ENCODE data around the gene CAMK2N1. TPM values are rescaled to one million over a fixed set of nuclear protein-coding genes. Genes with fewer than 3 reads are reported as not detected.

CAMK2N1 gene
- polyA plus RNA-seq, 1 donor from 2014 or later: 67.1 TPM

DNA sequence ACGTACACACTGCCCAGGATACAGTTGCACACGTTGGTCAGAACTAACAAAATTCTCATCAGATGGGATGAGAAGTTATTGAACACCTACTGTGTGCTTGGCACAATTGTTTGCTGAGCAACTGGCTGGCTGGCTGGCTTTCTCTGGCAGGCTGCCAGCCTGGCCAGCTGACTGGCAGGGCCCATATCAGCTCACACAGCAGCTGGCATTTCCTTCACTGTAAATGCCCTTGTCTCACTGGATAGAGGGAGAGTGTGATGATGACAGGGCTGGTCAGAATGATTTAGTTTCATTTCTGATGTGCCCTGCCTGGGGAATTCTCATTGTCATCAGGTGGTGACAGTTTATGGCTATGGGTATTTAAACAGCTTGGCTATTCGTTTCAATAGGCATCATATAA, 15.8 kb downstream of the CAMK2N1 start:
- H3K9me2 ChIP-seq (ENCODE audit: insufficient read depth, low read length): no peaks in the 10 kb centered on the region
- no peaks in the 10 kb centered on the region for H3K36me3 ChIP-seq (ENCODE audit: insufficient read depth, low read length)
- no peak overlapping the region for H3K4me2 ChIP-seq (ENCODE audit: low read length)
- H3K4me3 ChIP-seq (ENCODE audit: low read length): no peak overlapping the region
- no peak overlapping the region for H3K9ac ChIP-seq (ENCODE audit: low read length)
- no peaks in the 10 kb centered on the region for H3K27me3 ChIP-seq (ENCODE audit: insufficient read depth, low read depth, low read length)
- no peaks in the 10 kb centered on the region for H3K79me2 ChIP-seq (replicated peaks; ENCODE audit: insufficient read depth, low read length)
- no peak overlapping the region for H2AFZ ChIP-seq (ENCODE audit: low read depth, low read length)
- no peaks in the 10 kb centered on the region for H3K9me3 ChIP-seq (ENCODE audit: low read length)
- TF ChIP-seq MXI1 (conservative IDR thresholded peaks at IDR 0.05; ENCODE audit: poor library complexity, severe bottlenecking): no peak
- TF ChIP-seq SMC3 (conservative IDR thresholded peaks at IDR 0.05; ENCODE audit: poor library complexity): no peak
- no peaks in the 10 kb centered on the region for H4K20me1 ChIP-seq (ENCODE audit: insufficient read depth)
- H3K27ac ChIP-seq (ENCODE audit: low read length): no peak overlapping the region
- no peaks in the 10 kb centered on the region for H3F3A ChIP-seq (ENCODE audit: insufficient read depth, low read length, poor library complexity, severe bottlenecking)

DNA sequence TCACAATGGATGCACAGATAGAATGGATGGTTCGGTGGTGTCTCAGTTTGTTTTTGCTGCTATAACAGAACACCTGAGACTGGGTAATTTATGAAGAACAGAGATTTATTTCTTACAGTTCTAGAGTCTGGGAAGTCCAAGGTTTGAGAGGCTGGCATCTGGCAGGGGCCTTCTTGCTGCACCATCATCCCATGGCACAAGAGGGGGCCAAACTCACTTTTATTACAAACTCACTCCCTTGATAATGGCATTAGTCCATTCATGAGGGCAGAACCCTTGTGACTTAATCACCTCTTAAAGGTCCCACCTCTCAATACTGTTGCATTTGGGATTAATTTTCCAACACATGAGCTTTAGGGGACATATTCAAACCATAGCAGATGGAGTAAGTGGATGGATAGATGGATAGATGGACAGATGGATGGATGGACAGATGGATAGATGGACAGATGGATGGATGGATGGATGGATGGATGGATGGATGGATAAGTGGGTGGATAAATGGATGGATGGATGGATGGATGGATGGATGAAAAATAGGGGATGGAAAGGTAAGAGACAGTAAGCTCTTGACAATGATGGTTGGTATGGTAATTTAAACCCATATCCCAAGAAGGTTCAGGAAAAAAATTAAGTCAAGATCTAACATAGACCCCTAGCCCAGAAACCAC, 16.5 kb downstream of the CAMK2N1 start:
- H3K9me3 ChIP-seq (ENCODE audit: low read length): no peaks in the 10 kb centered on the region
- H2AFZ ChIP-seq (ENCODE audit: low read depth, low read length): no peak overlapping the region
- no peaks in the 10 kb centered on the region for H3K36me3 ChIP-seq (ENCODE audit: insufficient read depth, low read length)
- no peak overlapping the region for H3K9ac ChIP-seq (ENCODE audit: low read length)
- TF ChIP-seq RAD21 (conservative IDR thresholded peaks at IDR 0.05): no peak
- TF ChIP-seq CTCF (IDR thresholded peaks at IDR 0.05; ENCODE audit: poor library complexity, severe bottlenecking): no peak
- TF ChIP-seq POLR2AphosphoS5 (IDR thresholded peaks at IDR 0.05): no peak
- TF ChIP-seq TAF1 (IDR thresholded peaks at IDR 0.05; ENCODE audit: low read depth): no peak
- no peak for TF ChIP-seq SMC3 (conservative IDR thresholded peaks at IDR 0.05; ENCODE audit: poor library complexity)
- no peak for TF ChIP-seq EZH2 (IDR thresholded peaks at IDR 0.05; ENCODE audit: borderline replicate concordance, insufficient read depth, low read length, poor library complexity, severe bottlenecking)
- TF ChIP-seq MXI1 (conservative IDR thresholded peaks at IDR 0.05; ENCODE audit: poor library complexity, severe bottlenecking): no peak
- TF ChIP-seq REST (IDR thresholded peaks at IDR 0.05; ENCODE audit: borderline replicate concordance): no peak
- no peak for TF ChIP-seq EP300 (conservative IDR thresholded peaks at IDR 0.05; ENCODE audit: poor library complexity, severe bottlenecking)
- H3K4me2 ChIP-seq (ENCODE audit: low read length): no peak overlapping the region
- no peaks in the 10 kb centered on the region for H3K79me2 ChIP-seq (replicated peaks; ENCODE audit: insufficient read depth, low read length)
- no peak overlapping the region for H3K4me3 ChIP-seq (ENCODE audit: low read length)
- H3K9me2 ChIP-seq (ENCODE audit: insufficient read depth, low read length): no peaks in the 10 kb centered on the region
- no peak overlapping the region for H3K27ac ChIP-seq (ENCODE audit: low read length)
- H3F3A ChIP-seq (ENCODE audit: insufficient read depth, low read length, poor library complexity, severe bottlenecking): no peaks in the 10 kb centered on the region
- H4K20me1 ChIP-seq (ENCODE audit: insufficient read depth): no peaks in the 10 kb centered on the region
- no peaks in the 10 kb centered on the region for H3K27me3 ChIP-seq (ENCODE audit: insufficient read depth, low read depth, low read length)
